ENCODE measurements around the gene CDK18.

CDK18 gene

GRCh38 chr1:205528887-205529825 is 24.7 kb downstream of the CDK18 start:
- Histone ChIP-seq H3K9me3 (ENCODE audit: control insufficient read depth in 2 of 2, low read length in 2 of 2) (no peaks in the 10 kb centered on the region), H3K9ac (ENCODE audit: low read depth in 1 of 2, low read length in 2 of 2) (peak overlapping the region in 1 of 2 donors; percentile 36), H3K4me1 (ENCODE audit: control insufficient read depth in 2 of 2, insufficient read depth in 2 of 2, low read length in 2 of 2) (peaks cover 0 to 2% of the 10 kb centered on the region in 2 donors), H3K27ac (ENCODE audit: low read depth in 2 of 2, low read length in 2 of 2) (no peak overlapping the region), H3K36me3 (ENCODE audit: control insufficient read depth in 2 of 2, insufficient read depth in 2 of 2, low read length in 2 of 2) (peaks cover 6 to 12% of the 10 kb centered on the region in 2 donors), H3K4me3 (ENCODE audit: low read length in 2 of 2) (peak overlapping the region in 1 of 2 donors; percentile 40), H3K27me3 (ENCODE audit: control insufficient read depth in 2 of 2, insufficient read depth in 2 of 2, low read length in 2 of 2) (no peaks in the 10 kb centered on the region)

- H3K27ac ChIP-seq (ENCODE audit: low read depth in 2 of 2, low read length in 2 of 2), result no peak overlapping the region
- H3K36me3 ChIP-seq (ENCODE audit: control insufficient read depth in 2 of 2, insufficient read depth in 2 of 2, low read length in 2 of 2), result peaks cover 6 to 12% of the 10 kb centered on the region in 2 donors
- H3K9me3 ChIP-seq (ENCODE audit: control insufficient read depth in 2 of 2, low read length in 2 of 2), result no peaks in the 10 kb centered on the region
- peaks cover 0 to 2% of the 10 kb centered on the region in 2 donors for H3K4me1 ChIP-seq (ENCODE audit: control insufficient read depth in 2 of 2, insufficient read depth in 2 of 2, low read length in 2 of 2)
- H3K4me3 ChIP-seq (ENCODE audit: low read length in 2 of 2), result no peak overlapping the region
- no peak overlapping the region for H3K9ac ChIP-seq (ENCODE audit: low read depth in 1 of 2, low read length in 2 of 2)
- no peaks in the 10 kb centered on the region for H3K27me3 ChIP-seq (ENCODE audit: control insufficient read depth in 2 of 2, insufficient read depth in 2 of 2, low read length in 2 of 2)
These were observed 25.6 kb downstream of the CDK18 start for GRCh38 chr1:205530116-205530515.

- no peak overlapping the region for H3K9ac ChIP-seq (ENCODE audit: low read depth in 1 of 2, low read length in 2 of 2)
- H3K4me3 ChIP-seq (ENCODE audit: low read length in 2 of 2), result no peak overlapping the region
- no peak overlapping the region for H3K27ac ChIP-seq (ENCODE audit: low read depth in 2 of 2, low read length in 2 of 2)
- peaks cover 6 to 7% of the 10 kb centered on the region in 2 donors for H3K36me3 ChIP-seq (ENCODE audit: control insufficient read depth in 2 of 2, insufficient read depth in 2 of 2, low read length in 2 of 2)
- H3K4me1 ChIP-seq (ENCODE audit: control insufficient read depth in 2 of 2, insufficient read depth in 2 of 2, low read length in 2 of 2), result peaks cover 2 to 5% of the 10 kb centered on the region in 2 donors
- no peaks in the 10 kb centered on the region for H3K9me3 ChIP-seq (ENCODE audit: control insufficient read depth in 2 of 2, low read length in 2 of 2)
- H3K27me3 ChIP-seq (ENCODE audit: control insufficient read depth in 2 of 2, insufficient read depth in 2 of 2, low read length in 2 of 2), result peaks cover 0 to 3% of the 10 kb centered on the region in 2 donors
These were observed 26.9 kb downstream of the CDK18 start for GRCh38 chr1:205531191-205532025.

- H3K27ac ChIP-seq (ENCODE audit: low read depth in 2 of 2, low read length in 2 of 2), result no peak overlapping the region
These were observed 27.8 kb downstream of the CDK18 start for GRCh38 chr1:205532026-205532898.

GRCh38 chr1:205532996-205533735 is 28.7 kb downstream of the CDK18 start:
- no peaks in the 10 kb centered on the region for H3K9me3 ChIP-seq (ENCODE audit: control insufficient read depth in 2 of 2, low read length in 2 of 2)
- H3K27me3 ChIP-seq (ENCODE audit: control insufficient read depth in 2 of 2, insufficient read depth in 2 of 2, low read length in 2 of 2), result peaks cover 0 to 3% of the 10 kb centered on the region in 2 donors
- H3K36me3 ChIP-seq (ENCODE audit: control insufficient read depth in 2 of 2, insufficient read depth in 2 of 2, low read length in 2 of 2), result peaks cover 6 to 7% of the 10 kb centered on the region in 2 donors
- no peak overlapping the region for H3K27ac ChIP-seq (ENCODE audit: low read depth in 2 of 2, low read length in 2 of 2)
- no peak overlapping the region for H3K9ac ChIP-seq (ENCODE audit: low read depth in 1 of 2, low read length in 2 of 2)
- H3K4me1 ChIP-seq (ENCODE audit: control insufficient read depth in 2 of 2, insufficient read depth in 2 of 2, low read length in 2 of 2), result peaks cover 3 to 6% of the 10 kb centered on the region in 2 donors
- H3K4me3 ChIP-seq (ENCODE audit: low read length in 2 of 2), result no peak overlapping the region

More at GRCh38 chr1:205532026-205532898, 27.8 kb downstream of the CDK18 start:
- no peak overlapping the region for H3K4me3 ChIP-seq (ENCODE audit: low read length in 2 of 2)
- no peaks in the 10 kb centered on the region for H3K9me3 ChIP-seq (ENCODE audit: control insufficient read depth in 2 of 2, low read length in 2 of 2)
- H3K36me3 ChIP-seq (ENCODE audit: control insufficient read depth in 2 of 2, insufficient read depth in 2 of 2, low read length in 2 of 2), result peaks cover 6 to 7% of the 10 kb centered on the region in 2 donors
- no peak overlapping the region for H3K9ac ChIP-seq (ENCODE audit: low read depth in 1 of 2, low read length in 2 of 2)
- peaks cover 0 to 3% of the 10 kb centered on the region in 2 donors for H3K27me3 ChIP-seq (ENCODE audit: control insufficient read depth in 2 of 2, insufficient read depth in 2 of 2, low read length in 2 of 2)
- H3K4me1 ChIP-seq (ENCODE audit: control insufficient read depth in 2 of 2, insufficient read depth in 2 of 2, low read length in 2 of 2), result peaks cover 3 to 6% of the 10 kb centered on the region in 2 donors

GRCh38 chr1:205533748-205534443 is 29.4 kb downstream of the CDK18 start:
- peaks cover 3 to 6% of the 10 kb centered on the region in 2 donors for H3K4me1 ChIP-seq (ENCODE audit: control insufficient read depth in 2 of 2, insufficient read depth in 2 of 2, low read length in 2 of 2)
- H3K9ac ChIP-seq (ENCODE audit: low read depth in 1 of 2, low read length in 2 of 2), result no peak overlapping the region
- peaks cover 6 to 7% of the 10 kb centered on the region in 2 donors for H3K36me3 ChIP-seq (ENCODE audit: control insufficient read depth in 2 of 2, insufficient read depth in 2 of 2, low read length in 2 of 2)
- H3K27ac ChIP-seq (ENCODE audit: low read depth in 2 of 2, low read length in 2 of 2), result no peak overlapping the region
- H3K4me3 ChIP-seq (ENCODE audit: low read length in 2 of 2), result no peak overlapping the region
- H3K27me3 ChIP-seq (ENCODE audit: control insufficient read depth in 2 of 2, insufficient read depth in 2 of 2, low read length in 2 of 2), result peaks cover 0 to 3% of the 10 kb centered on the region in 2 donors
- H3K9me3 ChIP-seq (ENCODE audit: control insufficient read depth in 2 of 2, low read length in 2 of 2), result no peaks in the 10 kb centered on the region

- no peak overlapping the region for H3K4me3 ChIP-seq (ENCODE audit: low read length in 2 of 2)
- H3K36me3 ChIP-seq (ENCODE audit: control insufficient read depth in 2 of 2, insufficient read depth in 2 of 2, low read length in 2 of 2), result peaks cover 6 to 7% of the 10 kb centered on the region in 2 donors
- H3K9me3 ChIP-seq (ENCODE audit: control insufficient read depth in 2 of 2, low read length in 2 of 2), result no peaks in the 10 kb centered on the region
- H3K9ac ChIP-seq (ENCODE audit: low read depth in 1 of 2, low read length in 2 of 2), result no peak overlapping the region
- H3K27ac ChIP-seq (ENCODE audit: low read depth in 2 of 2, low read length in 2 of 2), result no peak overlapping the region
- peaks cover 0 to 3% of the 10 kb centered on the region in 2 donors for H3K27me3 ChIP-seq (ENCODE audit: control insufficient read depth in 2 of 2, insufficient read depth in 2 of 2, low read length in 2 of 2)
- H3K4me1 ChIP-seq (ENCODE audit: control insufficient read depth in 2 of 2, insufficient read depth in 2 of 2, low read length in 2 of 2), result peaks cover 3 to 4% of the 10 kb centered on the region in 2 donors
These were observed 30.0 kb downstream of the CDK18 start for GRCh38 chr1:205534444-205534985.

GRCh38 chr1:205535096-205535495 is 30.6 kb downstream of the CDK18 start:
- no peaks in the 10 kb centered on the region for H3K9me3 ChIP-seq (ENCODE audit: control insufficient read depth in 2 of 2, low read length in 2 of 2)
- no peak overlapping the region for H3K9ac ChIP-seq (ENCODE audit: low read depth in 1 of 2, low read length in 2 of 2)
- no peak overlapping the region for H3K27ac ChIP-seq (ENCODE audit: low read depth in 2 of 2, low read length in 2 of 2)

More at GRCh38 chr1:205535096-205535495, 30.6 kb downstream of the CDK18 start:
- H3K4me1 ChIP-seq (ENCODE audit: control insufficient read depth in 2 of 2, insufficient read depth in 2 of 2, low read length in 2 of 2), result peaks cover 3 to 4% of the 10 kb centered on the region in 2 donors
- H3K4me3 ChIP-seq (ENCODE audit: low read length in 2 of 2), result no peak overlapping the region
- peaks cover 6 to 7% of the 10 kb centered on the region in 2 donors for H3K36me3 ChIP-seq (ENCODE audit: control insufficient read depth in 2 of 2, insufficient read depth in 2 of 2, low read length in 2 of 2)
- peaks cover 0 to 3% of the 10 kb centered on the region in 2 donors for H3K27me3 ChIP-seq (ENCODE audit: control insufficient read depth in 2 of 2, insufficient read depth in 2 of 2, low read length in 2 of 2)
